SK-N-SH (cell line): ENCODE data around the gene MYH7B.

Source experiments
- EZH2phosphoT487 ChIP-seq: fragments of 200-600 bp; sonication (generic); IDR thresholded peaks from 2 replicates; pipeline ENCODE4 v1.6.1; 2017; ENCODE audit warnings: low read depth, mixed run types, mild to moderate bottlenecking, antibody characterized with exemption, moderate library complexity, borderline replicate concordance
- GATA2 ChIP-seq: sonication (generic); formaldehyde crosslinking; IDR thresholded peaks from 2 replicates; pipeline ENCODE4 v1.5.0; 2020; ENCODE audit warnings: mild to moderate bottlenecking, missing genetic modification reagents
- NFIC ChIP-seq: IDR thresholded peaks from 2 replicates; pipeline ENCODE4 v1.4.0; 2012; ENCODE audit warnings: borderline replicate concordance
- POLR2AphosphoS5 ChIP-seq: IDR thresholded peaks from 2 replicates; pipeline ENCODE4 v1.6.1; 2012; ENCODE audit warnings: low read depth, low read length
- RAD21 ChIP-seq: IDR thresholded peaks from 2 replicates; pipeline ENCODE4 v1.6.1; 2012; ENCODE audit warnings: mild to moderate bottlenecking, low read length
- RFX5 ChIP-seq: IDR thresholded peaks from 2 replicates; pipeline ENCODE4 v1.6.1; 2012; ENCODE audit warnings: mild to moderate bottlenecking, improper control_type of control experiment, low read length
- TF ChIP-seq, protein P1 (sequence below): fragments of 200-600 bp; sonication (generic); IDR thresholded peaks from 2 replicates; pipeline ENCODE4 v1.6.1; 2017; ENCODE audit warnings: antibody characterized with exemption, mild to moderate bottlenecking, moderate library complexity
- TF ChIP-seq, protein P2 (sequence below): IDR thresholded peaks from 2 replicates; pipeline ENCODE4 v1.4.0; 2012; ENCODE audit warnings: low read depth
- TF ChIP-seq, protein P3 (sequence below): IDR thresholded peaks from 2 replicates; pipeline ENCODE4 v1.6.1; 2012; ENCODE audit warnings: mild to moderate bottlenecking, low read depth, low read length, moderate library complexity

DNA sequence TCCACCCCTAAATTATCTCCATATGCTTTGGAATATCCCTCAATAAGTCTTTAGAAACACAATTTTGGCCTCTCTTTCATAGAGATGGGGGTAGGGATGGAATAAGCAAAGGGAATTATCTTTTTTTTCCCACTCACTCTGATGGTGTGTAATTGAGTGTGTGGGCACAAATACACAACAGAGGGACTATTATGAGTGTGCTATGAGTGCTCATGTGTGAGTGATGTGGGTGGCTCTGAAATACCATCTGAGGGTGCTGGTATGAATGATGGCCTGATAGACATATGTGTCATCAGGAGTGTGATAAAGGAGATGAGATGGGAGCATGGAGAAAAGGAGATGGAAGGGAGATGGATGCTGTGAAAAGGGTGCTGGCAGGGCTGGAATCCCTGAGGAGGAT is 35.6 kb upstream of the MYH7B start:
- TF ChIP-seq, protein P1, sequence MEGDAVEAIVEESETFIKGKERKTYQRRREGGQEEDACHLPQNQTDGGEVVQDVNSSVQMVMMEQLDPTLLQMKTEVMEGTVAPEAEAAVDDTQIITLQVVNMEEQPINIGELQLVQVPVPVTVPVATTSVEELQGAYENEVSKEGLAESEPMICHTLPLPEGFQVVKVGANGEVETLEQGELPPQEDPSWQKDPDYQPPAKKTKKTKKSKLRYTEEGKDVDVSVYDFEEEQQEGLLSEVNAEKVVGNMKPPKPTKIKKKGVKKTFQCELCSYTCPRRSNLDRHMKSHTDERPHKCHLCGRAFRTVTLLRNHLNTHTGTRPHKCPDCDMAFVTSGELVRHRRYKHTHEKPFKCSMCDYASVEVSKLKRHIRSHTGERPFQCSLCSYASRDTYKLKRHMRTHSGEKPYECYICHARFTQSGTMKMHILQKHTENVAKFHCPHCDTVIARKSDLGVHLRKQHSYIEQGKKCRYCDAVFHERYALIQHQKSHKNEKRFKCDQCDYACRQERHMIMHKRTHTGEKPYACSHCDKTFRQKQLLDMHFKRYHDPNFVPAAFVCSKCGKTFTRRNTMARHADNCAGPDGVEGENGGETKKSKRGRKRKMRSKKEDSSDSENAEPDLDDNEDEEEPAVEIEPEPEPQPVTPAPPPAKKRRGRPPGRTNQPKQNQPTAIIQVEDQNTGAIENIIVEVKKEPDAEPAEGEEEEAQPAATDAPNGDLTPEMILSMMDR, result no peak
- TF ChIP-seq RFX5 (no peak), EZH2phosphoT487 (no peak), NFIC (no peak), POLR2AphosphoS5 (no peak), RAD21 (no peak), GATA2 (CRISPR knock-in tag) (no peak)
- TF ChIP-seq, protein P2, sequence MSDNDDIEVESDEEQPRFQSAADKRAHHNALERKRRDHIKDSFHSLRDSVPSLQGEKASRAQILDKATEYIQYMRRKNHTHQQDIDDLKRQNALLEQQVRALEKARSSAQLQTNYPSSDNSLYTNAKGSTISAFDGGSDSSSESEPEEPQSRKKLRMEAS, result no peak
- TF ChIP-seq, protein P3, sequence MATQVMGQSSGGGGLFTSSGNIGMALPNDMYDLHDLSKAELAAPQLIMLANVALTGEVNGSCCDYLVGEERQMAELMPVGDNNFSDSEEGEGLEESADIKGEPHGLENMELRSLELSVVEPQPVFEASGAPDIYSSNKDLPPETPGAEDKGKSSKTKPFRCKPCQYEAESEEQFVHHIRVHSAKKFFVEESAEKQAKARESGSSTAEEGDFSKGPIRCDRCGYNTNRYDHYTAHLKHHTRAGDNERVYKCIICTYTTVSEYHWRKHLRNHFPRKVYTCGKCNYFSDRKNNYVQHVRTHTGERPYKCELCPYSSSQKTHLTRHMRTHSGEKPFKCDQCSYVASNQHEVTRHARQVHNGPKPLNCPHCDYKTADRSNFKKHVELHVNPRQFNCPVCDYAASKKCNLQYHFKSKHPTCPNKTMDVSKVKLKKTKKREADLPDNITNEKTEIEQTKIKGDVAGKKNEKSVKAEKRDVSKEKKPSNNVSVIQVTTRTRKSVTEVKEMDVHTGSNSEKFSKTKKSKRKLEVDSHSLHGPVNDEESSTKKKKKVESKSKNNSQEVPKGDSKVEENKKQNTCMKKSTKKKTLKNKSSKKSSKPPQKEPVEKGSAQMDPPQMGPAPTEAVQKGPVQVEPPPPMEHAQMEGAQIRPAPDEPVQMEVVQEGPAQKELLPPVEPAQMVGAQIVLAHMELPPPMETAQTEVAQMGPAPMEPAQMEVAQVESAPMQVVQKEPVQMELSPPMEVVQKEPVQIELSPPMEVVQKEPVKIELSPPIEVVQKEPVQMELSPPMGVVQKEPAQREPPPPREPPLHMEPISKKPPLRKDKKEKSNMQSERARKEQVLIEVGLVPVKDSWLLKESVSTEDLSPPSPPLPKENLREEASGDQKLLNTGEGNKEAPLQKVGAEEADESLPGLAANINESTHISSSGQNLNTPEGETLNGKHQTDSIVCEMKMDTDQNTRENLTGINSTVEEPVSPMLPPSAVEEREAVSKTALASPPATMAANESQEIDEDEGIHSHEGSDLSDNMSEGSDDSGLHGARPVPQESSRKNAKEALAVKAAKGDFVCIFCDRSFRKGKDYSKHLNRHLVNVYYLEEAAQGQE, result no peak
